Mesenteric fat pad (tissue), 1 donor: Measurements from ENCODE around the gene TIGAR. TPM values are rescaled to one million over a fixed set of nuclear protein-coding genes. Genes with fewer than 3 reads are reported as not detected.

Source experiments
- DNase-seq: peaks from one replicate; pipeline ENCODE4 v3.0.0-alpha.2; 2020; ENCODE audit warnings: low spot score
- long read RNA-seq: library from polyadenylated mRNA; unstranded; transcript quantifications from one replicate; pipeline ENCODE4 v2.0.0, GENCODE V29; 2020
- total RNA-seq: library from RNA; stranded (reverse); fragmentation: NEBNext Ultra II Directional; extraction: Animal tissue kit (Norgen Biotek cat#: 25700); gene quantifications from one replicate; pipeline ENCODE4 v1.2.1, GENCODE V29; 2021
- donor health status: DM: yes; HTN: yes; CAD: no.

The TIGAR gene
- 13.8 TPM for total RNA-seq
- long read RNA-seq, transcript TIGAR-201 (6 exons, 2,782 nt): major isoform, 33 of 35 reads
- long read RNA-seq, partial matches to known transcripts: 0 of 35 reads
- long read RNA-seq, other reads (novel, unspliced or antisense): 2 of 35 reads

- peak; percentile 98 for DNase-seq
Observed at GRCh38 chr12:4320853-4321701, at the start of gene TIGAR. Gene TIGAR, plus strand, starts transcription at chr12:4321213. Its CDS starts 59 bp downstream, at chr12:4321272.

DNA sequence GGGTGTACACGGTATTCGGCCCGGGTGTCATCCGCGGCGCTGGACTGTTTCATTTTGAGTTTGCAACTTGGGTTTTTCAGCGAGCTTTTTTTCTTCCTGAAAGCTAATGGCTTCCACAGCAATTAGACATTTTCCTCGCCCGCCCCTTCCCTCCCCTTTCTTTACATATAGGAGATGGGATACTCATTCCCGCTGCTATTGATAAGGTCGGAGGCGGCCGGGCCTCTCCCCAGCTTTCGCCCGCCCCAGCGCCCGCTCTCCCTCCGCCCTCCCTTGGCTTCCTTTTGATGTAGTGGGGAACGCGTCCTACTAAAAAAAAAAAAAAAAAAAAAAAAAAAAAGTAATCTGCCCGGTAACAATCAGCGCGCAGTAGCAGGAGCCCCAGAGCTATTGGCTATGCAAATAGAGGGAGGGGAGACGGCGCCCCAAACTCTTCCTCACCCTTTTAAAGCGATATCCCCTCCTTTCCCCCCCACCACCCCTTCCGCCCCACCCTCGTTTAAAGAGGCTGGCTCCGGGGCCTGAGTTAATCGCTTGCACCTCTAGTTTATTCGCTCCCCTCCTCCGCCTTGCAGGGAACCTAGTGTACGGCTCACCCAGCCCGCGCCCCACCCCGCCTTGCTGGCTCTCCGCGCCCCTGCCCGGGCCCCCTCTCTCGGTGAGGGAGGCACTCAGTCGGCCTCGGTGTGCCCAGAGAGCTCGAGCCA, 49.1 kb upstream of the TIGAR start:
- no peak for DNase-seq

DNA sequence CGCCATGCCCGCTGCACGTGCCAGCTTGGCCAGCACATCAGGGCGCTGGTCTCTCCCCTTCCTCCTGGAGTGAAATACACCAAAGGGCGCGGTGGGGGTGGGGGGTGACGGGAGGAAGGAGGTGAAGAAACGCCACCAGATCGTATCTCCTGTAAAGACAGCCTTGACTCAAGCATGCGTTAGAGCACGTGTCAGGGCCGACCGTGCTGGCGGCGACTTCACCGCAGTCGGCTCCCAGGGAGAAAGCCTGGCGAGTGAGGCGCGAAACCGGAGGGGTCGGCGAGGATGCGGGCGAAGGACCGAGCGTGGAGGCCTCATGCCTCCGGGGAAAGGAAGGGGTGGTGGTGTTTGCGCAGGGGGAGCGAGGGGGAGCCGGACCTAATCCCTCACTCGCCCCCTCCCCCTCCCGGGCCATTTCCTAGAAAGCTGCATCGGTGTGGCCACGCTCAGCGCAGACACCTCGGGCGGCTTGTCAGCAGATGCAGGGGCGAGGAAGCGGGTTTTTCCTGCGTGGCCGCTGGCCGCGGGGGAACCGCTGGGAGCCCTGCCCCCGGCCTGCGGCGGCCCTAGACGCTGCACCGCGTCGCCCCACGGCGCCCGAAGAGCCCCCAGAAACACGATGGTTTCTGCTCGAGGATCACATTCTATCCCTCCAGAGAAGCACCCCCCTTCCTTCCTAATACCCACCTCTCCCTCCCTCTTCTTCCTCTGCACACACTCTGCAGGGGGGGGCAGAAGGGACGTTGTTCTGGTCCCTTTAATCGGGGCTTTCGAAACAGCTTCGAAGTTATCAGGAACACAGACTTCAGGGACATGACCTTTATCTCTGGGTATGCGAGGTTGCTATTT, 48.4 kb upstream of the TIGAR start:
- no peak for DNase-seq

DNA sequence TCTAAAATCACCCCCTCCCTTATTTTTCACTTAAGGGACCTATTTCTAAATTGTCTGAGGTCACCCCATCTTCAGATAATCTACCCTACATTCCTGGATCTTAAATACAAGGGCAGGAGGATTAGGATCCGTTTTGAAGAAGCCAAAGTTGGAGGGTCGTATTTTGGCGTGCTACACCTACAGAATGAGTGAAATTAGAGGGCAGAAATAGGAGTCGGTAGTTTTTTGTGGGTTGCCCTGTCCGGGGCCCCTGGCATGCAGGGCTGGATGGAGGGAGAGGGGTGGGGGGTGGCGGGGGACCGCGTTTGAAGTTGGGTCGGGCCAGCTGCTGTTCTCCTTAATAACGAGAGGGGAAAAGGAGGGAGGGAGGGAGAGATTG, 47.8 kb upstream of the TIGAR start:
- no peak for DNase-seq

DNA sequence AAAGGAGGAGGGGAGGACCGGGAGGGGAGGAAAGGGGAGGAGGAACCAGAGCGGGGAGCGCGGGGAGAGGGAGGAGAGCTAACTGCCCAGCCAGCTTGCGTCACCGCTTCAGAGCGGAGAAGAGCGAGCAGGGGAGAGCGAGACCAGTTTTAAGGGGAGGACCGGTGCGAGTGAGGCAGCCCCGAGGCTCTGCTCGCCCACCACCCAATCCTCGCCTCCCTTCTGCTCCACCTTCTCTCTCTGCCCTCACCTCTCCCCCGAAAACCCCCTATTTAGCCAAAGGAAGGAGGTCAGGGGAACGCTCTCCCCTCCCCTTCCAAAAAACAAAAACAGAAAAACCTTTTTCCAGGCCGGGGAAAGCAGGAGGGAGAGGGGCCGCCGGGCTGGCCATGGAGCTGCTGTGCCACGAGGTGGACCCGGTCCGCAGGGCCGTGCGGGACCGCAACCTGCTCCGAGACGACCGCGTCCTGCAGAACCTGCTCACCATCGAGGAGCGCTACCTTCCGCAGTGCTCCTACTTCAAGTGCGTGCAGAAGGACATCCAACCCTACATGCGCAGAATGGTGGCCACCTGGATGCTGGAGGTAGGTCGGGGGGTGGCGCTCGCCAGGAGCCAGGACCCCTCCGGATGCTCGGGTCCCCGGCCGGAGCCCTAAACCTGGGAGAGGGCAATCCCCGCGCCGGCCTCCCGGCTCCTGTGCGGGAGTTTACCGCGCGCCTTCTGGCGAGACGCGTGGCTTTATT, 47.2 kb upstream of the TIGAR start, which contains the start of gene CCND2:
Gene CCND2, plus strand, starts transcription at position 111 of the 744 bp plus-strand sequence. Its CDS starts 279 bp downstream, at position 390.
- no peak for DNase-seq

DNA sequence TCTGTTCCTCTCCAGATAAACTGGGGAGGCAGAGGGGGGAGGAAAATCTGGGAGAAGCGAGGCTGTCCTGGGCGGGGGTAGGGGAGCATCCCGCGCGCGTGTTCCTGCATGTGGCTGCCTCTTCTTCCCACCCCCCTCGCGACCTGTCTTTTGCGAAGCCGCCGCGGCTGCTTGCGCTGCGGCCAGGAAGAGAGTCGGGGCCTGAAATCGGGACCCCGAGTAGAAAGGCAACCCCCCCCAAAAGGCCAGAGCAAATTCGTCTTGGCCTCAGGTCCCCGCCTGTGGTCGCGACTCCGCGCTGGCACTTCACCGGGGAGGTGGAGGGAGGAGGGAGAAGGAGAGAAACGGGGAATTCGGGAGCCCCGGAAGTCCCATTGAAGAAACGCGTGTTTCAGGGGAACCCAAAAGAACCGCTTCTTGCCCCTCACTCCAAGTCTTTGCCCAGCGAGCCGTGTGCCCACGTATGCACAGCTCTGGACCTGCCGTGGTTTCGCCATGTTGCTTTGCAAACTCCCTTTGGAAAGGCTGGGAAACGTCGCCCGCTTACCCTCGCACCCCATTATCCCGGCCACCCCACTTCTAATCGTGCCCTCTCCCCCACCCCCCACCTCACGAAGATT, 46.5 kb upstream of the TIGAR start:
- no peak for DNase-seq

DNA sequence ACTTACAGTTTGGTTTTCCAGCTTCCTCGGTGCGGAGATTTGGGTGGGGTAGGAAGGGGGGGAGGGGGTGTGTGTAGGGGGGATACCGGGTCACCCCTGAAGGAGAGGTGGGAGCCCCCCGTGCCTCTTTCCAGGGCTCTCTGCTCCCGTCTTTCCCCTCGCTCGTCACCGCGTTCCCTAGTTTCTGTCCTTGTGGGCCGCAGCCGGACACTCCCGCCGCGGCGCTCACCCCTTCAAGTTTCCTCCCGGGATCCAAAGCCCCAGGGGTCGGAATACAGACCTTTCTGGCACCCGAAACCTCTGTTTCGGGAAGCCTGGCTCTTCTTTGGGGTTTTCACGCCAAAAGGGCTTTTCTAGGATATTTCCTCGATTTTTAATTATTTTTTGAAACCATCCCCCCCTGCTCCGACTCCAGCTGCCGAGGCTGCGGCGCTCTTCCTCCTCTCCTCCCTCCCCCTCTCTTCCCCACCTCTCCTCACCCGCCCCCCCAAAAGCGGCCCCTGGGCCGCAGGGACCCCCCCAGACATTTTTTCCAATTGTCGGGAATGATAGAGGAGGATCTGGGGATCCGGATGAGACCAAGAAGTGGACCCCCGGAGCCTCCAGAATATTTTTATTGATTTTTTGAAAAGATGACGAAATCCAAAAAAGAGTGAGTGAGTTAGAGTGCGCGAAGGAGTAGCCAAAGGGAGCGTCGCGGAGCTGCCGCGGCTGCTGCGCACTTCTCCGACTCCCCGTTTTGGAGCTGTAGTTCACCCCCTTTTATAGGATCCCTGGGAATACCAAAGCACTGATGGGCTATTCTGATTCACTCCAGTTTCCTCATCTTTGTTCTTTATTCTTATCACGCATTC, 45.8 kb upstream of the TIGAR start:
- DNase-seq: no peak

DNA sequence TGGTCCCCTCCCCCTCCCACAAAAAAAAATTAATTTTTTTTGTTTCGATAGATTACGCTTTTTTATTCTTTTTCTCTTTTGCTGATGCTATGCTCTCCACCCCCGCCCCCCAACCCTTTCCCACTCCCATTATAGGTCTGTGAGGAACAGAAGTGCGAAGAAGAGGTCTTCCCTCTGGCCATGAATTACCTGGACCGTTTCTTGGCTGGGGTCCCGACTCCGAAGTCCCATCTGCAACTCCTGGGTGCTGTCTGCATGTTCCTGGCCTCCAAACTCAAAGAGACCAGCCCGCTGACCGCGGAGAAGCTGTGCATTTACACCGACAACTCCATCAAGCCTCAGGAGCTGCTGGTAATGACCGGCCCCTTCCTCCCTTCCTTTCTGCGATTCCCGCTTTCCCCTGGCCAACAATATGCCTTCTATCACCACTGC, 45.1 kb upstream of the TIGAR start:
- DNase-seq: no peak

- no peak for DNase-seq
Observed at GRCh38 chr12:4276524-4277204, 44.3 kb upstream of the TIGAR start.

DNA sequence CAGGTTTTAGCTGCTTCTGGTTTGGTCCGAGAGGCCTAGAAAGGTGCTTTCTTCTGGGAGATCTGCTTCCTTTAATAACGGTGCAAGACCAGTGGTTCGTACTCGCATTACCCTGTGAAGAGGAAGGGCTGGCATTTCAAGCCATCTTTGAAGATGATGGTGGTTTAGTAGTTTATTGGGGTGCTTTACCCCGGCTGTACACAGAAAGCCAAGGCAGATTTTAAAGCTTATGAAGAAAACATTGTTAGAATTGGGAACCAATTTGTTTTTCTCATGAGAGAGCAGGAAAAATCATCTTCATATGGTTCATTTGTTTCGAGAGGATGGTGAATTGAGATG, 43.8 kb upstream of the TIGAR start:
- DNase-seq: peak; percentile 74

- no peak for DNase-seq
Observed at GRCh38 chr12:4277857-4278256, 43.2 kb upstream of the TIGAR start.

- peak; percentile 88 for DNase-seq
Observed at GRCh38 chr12:4278329-4279197, 42.5 kb upstream of the TIGAR start.

GRCh38 chr12:4279198-4279690, 41.8 kb upstream of the TIGAR start:
- DNase-seq: peak; percentile 35

- DNase-seq: peak; percentile 81
Observed at GRCh38 chr12:4280351-4281163, 40.5 kb upstream of the TIGAR start.

GRCh38 chr12:4281173-4281654, 39.8 kb upstream of the TIGAR start:
- peak; percentile 85 for DNase-seq
